Measurements from ENCODE around the gene RALGPS1.

GRCh38 chr9:127213859-127214258 is 299.3 kb downstream of the RALGPS1 start:
- no peak for TF ChIP-seq EZH2 (IDR thresholded peaks at IDR 0.05; ENCODE audit: borderline replicate concordance)
- TF ChIP-seq, protein P1, sequence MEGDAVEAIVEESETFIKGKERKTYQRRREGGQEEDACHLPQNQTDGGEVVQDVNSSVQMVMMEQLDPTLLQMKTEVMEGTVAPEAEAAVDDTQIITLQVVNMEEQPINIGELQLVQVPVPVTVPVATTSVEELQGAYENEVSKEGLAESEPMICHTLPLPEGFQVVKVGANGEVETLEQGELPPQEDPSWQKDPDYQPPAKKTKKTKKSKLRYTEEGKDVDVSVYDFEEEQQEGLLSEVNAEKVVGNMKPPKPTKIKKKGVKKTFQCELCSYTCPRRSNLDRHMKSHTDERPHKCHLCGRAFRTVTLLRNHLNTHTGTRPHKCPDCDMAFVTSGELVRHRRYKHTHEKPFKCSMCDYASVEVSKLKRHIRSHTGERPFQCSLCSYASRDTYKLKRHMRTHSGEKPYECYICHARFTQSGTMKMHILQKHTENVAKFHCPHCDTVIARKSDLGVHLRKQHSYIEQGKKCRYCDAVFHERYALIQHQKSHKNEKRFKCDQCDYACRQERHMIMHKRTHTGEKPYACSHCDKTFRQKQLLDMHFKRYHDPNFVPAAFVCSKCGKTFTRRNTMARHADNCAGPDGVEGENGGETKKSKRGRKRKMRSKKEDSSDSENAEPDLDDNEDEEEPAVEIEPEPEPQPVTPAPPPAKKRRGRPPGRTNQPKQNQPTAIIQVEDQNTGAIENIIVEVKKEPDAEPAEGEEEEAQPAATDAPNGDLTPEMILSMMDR (IDR thresholded peaks at IDR 0.05; ENCODE audit: poor library complexity), result no peak
- TF ChIP-seq EZH2phosphoT487 (IDR thresholded peaks at IDR 0.05; ENCODE audit: low read depth, severe bottlenecking, unreplicated experiment), result no peak
